ENCODE measurements around the gene ELP2.
"Not testable (repeated sequence)": the region's sequence is repeated elsewhere in the genome, so short reads cannot be mapped to it uniquely, and the experiment has no call there.

Gene ELP2

DNA sequence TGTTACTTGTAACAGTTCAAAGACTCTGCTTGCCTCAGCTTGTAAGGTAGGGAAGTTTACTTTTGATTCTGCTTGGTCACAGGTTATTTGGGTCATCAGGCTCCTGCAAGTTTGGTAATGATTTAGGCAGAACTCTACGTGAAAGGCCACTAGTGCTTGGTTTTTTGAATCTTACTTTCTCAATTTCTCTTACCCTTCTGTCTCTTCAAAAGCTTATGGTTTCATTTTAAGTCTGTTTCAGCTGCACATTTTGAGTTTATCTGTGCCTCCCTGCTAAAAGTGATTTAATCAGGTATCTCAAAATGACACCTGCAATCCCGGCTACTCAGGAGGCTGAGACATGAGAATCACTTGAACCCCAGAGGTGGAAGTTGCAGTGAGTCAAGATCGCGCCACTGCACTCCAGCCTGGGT lies 31.3 kb downstream of the ELP2 start:
- no peak for DNase-seq (ENCODE audit: low spot score)

DNA sequence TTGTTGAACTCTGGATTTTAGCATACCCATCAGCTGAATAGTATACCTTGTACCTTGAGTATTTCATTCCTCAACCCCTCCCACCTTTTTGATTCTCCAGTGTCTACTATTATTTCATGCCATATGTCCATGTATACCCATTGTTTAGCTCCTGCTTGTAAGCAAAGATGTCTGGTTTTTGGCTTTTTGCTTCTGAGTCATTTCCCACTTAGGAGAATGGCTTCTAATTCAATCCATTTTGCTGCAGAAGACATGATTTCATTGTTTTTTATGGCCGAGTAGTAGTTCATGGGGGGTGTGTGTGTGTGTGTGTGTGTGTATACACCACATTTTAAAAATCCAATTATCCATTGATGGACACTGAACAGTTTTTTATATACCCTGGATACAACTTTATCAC lies 33.3 kb downstream of the ELP2 start:
- DNase-seq (ENCODE audit: low spot score): no peak

DNA sequence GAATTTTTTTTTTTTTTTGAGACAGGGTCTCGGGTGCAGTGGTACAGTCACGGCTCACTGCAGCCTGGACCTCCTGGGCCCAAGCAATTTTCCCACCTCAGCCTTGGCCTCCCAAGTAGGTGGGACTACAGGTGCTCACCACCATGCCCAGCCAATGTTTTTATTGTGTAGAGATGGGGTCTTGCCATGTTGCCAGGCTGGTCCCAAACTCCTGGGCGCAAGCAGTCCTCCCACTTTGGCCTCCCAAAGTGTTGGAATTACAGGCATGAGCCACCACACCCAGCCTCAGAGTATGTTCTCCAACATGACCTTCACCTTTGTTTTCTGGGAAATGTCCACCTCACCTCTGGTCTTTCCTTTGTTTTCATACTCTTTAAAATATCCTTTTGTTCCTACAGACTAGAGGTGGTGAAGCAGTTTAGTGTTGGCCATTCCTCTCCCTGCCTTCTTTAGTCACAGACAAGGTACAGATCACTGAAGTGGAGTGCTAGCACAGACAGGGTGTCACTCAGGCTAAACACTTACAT lies 38.1 kb downstream of the ELP2 start:
- no peak for DNase-seq (ENCODE audit: low spot score)

- not testable (repeated sequence) for DNase-seq (ENCODE audit: low spot score)
Observed at GRCh38 chr18:36168296-36168695, 38.6 kb downstream of the ELP2 start.

DNA sequence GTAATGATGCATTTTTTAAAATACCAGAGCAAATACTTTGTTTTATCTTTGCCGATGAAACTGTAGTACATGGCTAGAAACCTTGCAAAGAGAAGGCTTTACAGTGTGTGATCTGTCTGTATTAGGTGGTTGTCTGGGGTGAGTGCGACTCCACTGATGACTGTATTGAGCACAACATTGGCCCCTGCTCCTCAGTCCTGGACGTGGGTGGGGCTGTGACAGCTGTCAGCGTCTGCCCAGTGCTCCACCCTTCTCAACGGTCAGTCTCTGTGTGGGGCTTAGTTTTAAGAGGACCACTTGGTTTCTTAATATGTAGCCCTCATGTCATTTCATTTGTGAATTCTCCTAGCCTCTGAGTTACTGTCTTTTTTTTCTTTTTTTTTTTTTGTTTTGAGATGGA lies 40.2 kb downstream of the ELP2 start:
- no peak for DNase-seq (ENCODE audit: low spot score)

DNA sequence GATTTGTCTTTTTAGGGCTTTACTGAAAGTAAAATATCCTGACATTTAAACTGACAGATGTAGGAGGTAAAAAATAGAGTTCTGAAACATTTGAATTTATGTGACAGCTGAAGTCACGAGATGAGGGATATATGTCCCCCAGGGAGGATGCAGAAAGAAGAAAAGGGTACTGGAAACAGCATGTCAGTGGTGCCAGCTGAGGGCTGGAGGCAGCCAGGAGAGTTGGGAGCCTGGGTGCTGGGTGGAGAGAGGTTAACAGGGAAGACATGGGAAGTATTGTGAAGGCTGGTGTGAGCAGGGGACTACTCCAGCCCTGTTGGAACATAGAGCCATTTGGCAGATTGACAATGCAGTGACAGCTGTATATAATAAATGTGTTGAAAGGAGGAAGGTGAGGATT lies 45.8 kb downstream of the ELP2 start:
- no peak for DNase-seq (ENCODE audit: low spot score)

DNA sequence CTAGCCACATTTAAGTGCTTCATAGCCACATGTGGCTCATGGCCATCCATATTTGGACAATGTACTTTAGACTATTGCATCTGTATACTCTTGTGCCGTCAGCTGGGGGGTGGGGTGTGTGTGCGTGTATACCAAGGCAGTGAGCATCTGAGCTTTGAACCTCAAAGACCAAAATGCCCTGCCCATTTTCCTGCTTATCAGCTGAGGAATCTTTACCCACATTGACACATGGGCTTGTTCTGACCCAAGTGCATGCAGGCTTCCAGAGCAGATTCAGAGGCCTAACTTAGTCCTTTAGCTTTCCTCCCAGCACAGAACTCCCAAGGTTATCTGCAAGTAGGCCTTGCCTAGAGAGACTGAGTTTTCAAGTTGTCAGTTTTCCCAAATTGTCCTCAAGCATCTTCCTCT lies 46.5 kb downstream of the ELP2 start:
- peak; percentile 39 for DNase-seq (ENCODE audit: low spot score)

GRCh38 chr18:36176711-36177110 lies 47.0 kb downstream of the ELP2 start:
- DNase-seq (ENCODE audit: low spot score): no peak

GRCh38 chr18:36177913-36178312 lies 48.2 kb downstream of the ELP2 start:
- no peak for DNase-seq (ENCODE audit: low spot score)

GRCh38 chr18:36179562-36180355 lies 50.1 kb downstream of the ELP2 start:
- no peak for DNase-seq (ENCODE audit: low spot score)

GRCh38 chr18:36181441-36181840 lies 51.7 kb downstream of the ELP2 start:
- DNase-seq (ENCODE audit: low spot score): no peak

DNA sequence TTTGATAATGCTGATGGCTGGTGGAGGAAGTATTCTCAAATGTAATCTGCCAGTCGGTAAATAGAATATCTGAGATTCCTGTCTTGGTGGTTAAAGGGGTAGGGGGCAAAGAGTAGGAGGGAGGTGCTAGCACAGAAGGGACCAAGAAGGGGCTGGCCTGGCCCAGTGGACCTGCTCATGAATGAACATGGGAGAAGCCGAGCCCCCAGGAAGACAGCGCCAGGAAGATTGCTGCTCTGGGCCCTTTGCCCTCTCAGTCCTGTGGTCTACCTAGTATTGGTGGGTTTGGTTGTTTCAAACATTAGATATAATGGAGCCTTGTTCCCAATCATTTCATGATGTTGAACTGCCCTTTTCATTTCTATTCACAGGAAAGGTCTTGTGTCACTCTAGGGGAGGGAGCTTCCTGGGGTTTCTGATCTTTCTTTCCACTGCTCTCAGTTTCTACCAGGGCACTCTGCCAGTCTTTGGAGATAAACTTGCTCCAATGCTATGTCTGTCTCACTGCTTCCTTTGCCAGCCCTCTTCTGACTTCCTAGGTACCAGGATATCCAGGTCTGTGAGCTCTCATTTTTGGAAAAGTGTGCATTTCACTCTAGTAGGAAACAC lies 52.3 kb downstream of the ELP2 start:
- DNase-seq (ENCODE audit: low spot score): no peak

DNA sequence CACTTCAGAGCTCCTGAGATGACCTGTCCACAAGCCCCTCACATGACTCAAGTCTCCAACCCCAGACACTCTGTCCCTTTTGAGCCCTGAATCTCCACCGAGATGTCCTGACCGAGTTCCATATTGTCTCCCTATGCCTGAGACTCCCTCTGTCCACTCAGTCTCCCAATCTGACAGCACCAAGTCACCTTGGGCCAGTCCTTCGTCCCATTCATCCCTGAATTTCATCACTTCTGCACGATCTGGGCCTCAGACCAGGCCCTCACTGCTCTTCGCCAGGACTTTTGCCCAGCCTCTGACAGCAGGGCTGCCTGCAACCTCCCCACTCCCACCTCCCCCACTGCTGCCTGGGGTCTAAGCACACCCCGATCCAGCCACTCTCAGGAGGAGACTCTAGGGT lies 53.3 kb downstream of the ELP2 start:
- DNase-seq (ENCODE audit: low spot score): no peak

DNA sequence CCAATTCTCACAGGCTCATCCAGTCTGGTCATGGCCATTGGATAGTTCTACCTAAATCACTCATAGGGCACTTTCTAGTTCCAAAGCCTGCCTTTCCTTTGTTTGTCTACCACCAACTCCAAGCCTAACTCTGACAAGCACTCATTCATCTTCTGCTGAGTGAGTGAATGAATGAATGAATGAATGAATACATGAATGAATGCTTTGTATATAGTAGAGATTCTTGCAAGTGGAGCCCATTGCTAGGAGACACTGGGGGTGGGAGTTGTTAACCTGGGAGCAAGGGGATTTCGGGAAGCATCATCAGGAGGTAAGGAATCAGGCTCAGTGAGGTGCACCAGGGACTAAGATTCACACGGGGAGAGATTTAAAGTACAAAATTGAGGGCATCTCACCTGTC lies 54.3 kb downstream of the ELP2 start:
- no peak for DNase-seq (ENCODE audit: low spot score)

GRCh38 chr18:36185157-36185556 lies 55.5 kb downstream of the ELP2 start:
- DNase-seq (ENCODE audit: low spot score): no peak

DNA sequence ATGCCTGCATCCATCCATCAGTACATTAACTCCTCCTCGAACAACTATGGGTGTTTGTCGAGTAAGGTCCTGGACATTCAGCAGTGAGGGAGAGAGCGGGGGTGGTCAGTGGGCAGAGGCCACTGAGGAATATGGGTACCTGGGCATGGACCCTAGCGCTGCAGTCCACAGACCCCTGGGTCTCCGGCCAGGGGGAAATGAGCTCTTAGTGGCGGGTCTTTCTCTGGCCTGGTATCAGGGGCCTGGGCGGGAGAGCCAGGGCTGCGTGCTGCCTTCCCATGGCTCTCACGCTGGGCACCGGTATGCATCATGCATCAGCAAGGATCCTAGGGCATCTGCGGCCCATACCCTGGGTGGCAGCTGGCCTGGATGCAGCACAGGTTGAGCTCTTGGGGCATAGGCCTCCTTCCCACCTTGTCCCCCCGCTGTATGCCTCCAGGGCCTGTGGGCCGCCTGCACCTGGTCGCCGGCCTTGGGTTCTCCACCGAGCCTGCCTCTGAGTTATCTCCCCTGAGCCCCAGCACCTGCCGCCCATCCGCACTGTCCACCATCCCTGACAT lies 56.3 kb downstream of the ELP2 start:
- DNase-seq (ENCODE audit: low spot score): no peak

DNA sequence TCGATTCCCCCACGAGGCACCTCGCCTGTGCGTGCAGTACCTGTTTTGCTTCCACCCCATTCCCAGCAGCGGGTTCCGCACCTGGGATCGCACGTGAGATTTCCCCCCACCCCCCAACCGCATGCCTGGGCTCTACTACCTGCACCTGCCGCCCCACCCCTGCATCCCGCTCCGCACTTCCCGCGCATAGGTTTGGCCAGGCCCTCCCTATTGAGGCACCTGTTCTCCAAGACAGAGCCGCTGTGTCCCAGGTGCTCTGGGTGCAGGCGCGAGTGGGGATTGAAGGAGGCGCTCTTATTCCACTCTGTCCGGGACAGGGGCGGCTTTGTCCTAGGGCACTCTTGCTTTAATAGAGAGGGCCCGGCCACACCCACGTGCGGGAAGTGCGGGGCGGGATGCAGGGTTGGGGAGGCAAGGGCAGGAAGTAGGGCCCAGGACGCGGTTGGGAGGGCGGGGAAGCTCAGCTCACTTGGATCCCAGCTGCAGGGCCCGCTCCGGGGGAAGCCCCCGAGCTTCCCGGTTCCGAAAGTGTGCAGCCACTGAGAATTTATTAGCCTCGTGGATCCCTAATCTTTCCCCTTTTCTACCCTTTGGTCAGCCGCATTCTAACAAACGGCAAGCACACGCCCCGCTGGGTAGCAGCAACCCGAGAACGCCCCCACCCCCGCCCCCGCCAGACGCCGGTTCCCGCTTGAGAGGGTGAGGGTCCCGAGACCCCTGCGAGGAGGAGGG lies 56.9 kb downstream of the ELP2 start:
- peak; percentile 32 for DNase-seq (ENCODE audit: low spot score)

GRCh38 chr18:36187193-36187825 lies 57.6 kb downstream of the ELP2 start, which contains the start of gene MOCOS:
Gene MOCOS, plus strand, starts transcription at chr18:36187497. Its CDS starts 43 bp downstream, at chr18:36187540.
- DNase-seq (ENCODE audit: low spot score): peak; percentile 79

- peak; percentile 28 for DNase-seq (ENCODE audit: low spot score)
Observed at GRCh38 chr18:36187826-36188721, 58.4 kb downstream of the ELP2 start.

- no peak for DNase-seq (ENCODE audit: low spot score)
Observed at GRCh38 chr18:36188916-36189315, 59.2 kb downstream of the ELP2 start.

DNA sequence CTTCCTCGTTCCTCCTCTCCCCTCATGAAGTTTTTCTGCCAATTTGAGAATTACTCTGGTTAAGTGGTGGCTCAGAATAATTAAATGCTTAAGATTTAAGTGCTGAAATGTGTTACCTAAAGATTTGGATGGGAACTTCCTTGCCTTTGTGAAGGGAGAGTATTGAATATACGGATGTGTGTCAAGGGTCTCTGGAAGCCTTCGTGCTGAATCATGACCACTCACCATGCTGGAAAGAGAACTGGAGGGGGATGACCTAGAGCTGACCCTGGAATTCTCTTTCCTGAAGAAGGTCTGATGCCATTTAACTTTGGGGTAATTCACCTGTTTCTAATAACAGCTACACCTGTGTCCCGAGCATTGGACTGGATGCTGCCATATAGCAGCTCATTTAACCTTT lies 59.8 kb downstream of the ELP2 start:
- no peak for DNase-seq (ENCODE audit: low spot score)

All from HuH-7.5 (cell line).